GM23338 (cell line): ENCODE measurements around the gene KRTAP10-5. TPM values are rescaled to one million over a fixed set of nuclear protein-coding genes. Genes with fewer than 3 reads are reported as not detected.

Experiments used
- ATAC-seq: fragments of 200-7000 bp; cut with Tn5 transposase; 3 replicates; pipeline ENCODE4 v1.9.1; 2020
- DNase-seq: peaks from one replicate; pipeline ENCODE4 v3.0.0-alpha.2; 2015; ENCODE audit warnings: low spot score
- H2AFZ ChIP-seq: fragments of 200-600 bp; sonication (generic); 2 replicates; pipeline ENCODE4 v1.8.0; 2016; ENCODE audit warnings: antibody characterized with exemption, mild to moderate bottlenecking, moderate library complexity
- H3F3A ChIP-seq: fragments of 200-600 bp; sonication (generic); replicated peaks from 2 replicates; pipeline ENCODE4 v1.8.0; 2017; ENCODE audit warnings: antibody characterized with exemption, mixed run types, low read depth
- H3K27ac ChIP-seq: fragments of 200-600 bp; sonication (generic); 2 replicates; pipeline ENCODE4 v1.6.1; 2016; ENCODE audit warnings: low read depth
- H3K27me3 ChIP-seq: fragments of 200-600 bp; sonication (generic); 2 replicates; pipeline ENCODE4 v1.8.0; 2016; ENCODE audit warnings: mild to moderate bottlenecking, mixed run types, moderate library complexity; ENCODE audit not compliant: insufficient read depth
- H3K36me3 ChIP-seq: fragments of 200-600 bp; sonication (generic); 2 replicates; pipeline ENCODE4 v1.8.0; 2016; ENCODE audit warnings: mild to moderate bottlenecking; ENCODE audit not compliant: insufficient read depth
- H3K4me1 ChIP-seq: fragments of 200-600 bp; sonication (generic); 2 replicates; pipeline ENCODE4 v1.8.0; 2016; ENCODE audit warnings: mild to moderate bottlenecking, moderate library complexity; ENCODE audit not compliant: insufficient read depth
- H3K4me2 ChIP-seq: fragments of 200-600 bp; sonication (generic); 2 replicates; pipeline ENCODE4 v1.7.1; 2017; ENCODE audit warnings: mixed run types
- H3K4me3 ChIP-seq: fragments of 200-600 bp; sonication (generic); 2 replicates; pipeline ENCODE4 v1.6.1; 2016; ENCODE audit warnings: mixed run types
- H3K79me2 ChIP-seq: fragments of 200-600 bp; sonication (generic); replicated peaks from 2 replicates; pipeline ENCODE4 v1.8.0; 2017; ENCODE audit warnings: mild to moderate bottlenecking; ENCODE audit not compliant: insufficient read depth
- H3K9me2 ChIP-seq: fragments of 200-600 bp; sonication (generic); 2 replicates; pipeline ENCODE4 v1.8.0; 2017; ENCODE audit not compliant: insufficient read depth
- H4K20me1 ChIP-seq: fragments of 200-600 bp; sonication (generic); replicated peaks from 2 replicates; pipeline ENCODE4 v1.8.0; 2017; ENCODE audit warnings: mild to moderate bottlenecking; ENCODE audit not compliant: insufficient read depth
- H3K27ac Mint-ChIP-seq: 2 replicates; pipeline ENCODE4 v1.8.0; 2020; ENCODE audit warnings: inconsistent platforms, mild to moderate bottlenecking, moderate library complexity, mixed read lengths
- H3K27me3 Mint-ChIP-seq: 3 replicates; pipeline ENCODE4 v1.8.0; 2022; ENCODE audit warnings: low read depth, mild to moderate bottlenecking, moderate library complexity, mixed read lengths, inconsistent platforms; ENCODE audit not compliant: insufficient read depth, poor library complexity
- H3K36me3 Mint-ChIP-seq: 3 replicates; pipeline ENCODE4 v1.8.0; 2021; ENCODE audit warnings: low read depth, mild to moderate bottlenecking, inconsistent platforms, moderate library complexity, mixed read lengths
- H3K4me1 Mint-ChIP-seq: 3 replicates; pipeline ENCODE4 v1.8.0; 2020; ENCODE audit warnings: mild to moderate bottlenecking, inconsistent platforms, mixed read lengths
- H3K4me3 Mint-ChIP-seq: 3 replicates; pipeline ENCODE4 v1.8.0; 2021; ENCODE audit warnings: moderate library complexity, mild to moderate bottlenecking, inconsistent platforms, mixed read lengths
- H3K9me3 Mint-ChIP-seq: 3 replicates; pipeline ENCODE4 v1.8.0; 2020; ENCODE audit warnings: moderate library complexity, mild to moderate bottlenecking, inconsistent platforms, mixed read lengths
- CREB1 ChIP-seq: fragments of 250-450 bp; sonication (Bioruptor Pico); IDR thresholded peaks from 2 replicates; pipeline ENCODE4 v1.5.0; 2020; ENCODE audit warnings: low read depth, mild to moderate bottlenecking, moderate library complexity
- CTCF ChIP-seq, 2 experiments: fragments of 200-600 bp in 1 of 2; sonication (generic) in 1 of 2; conservative IDR thresholded peaks; 2 replicates each; pipeline versions ENCODE4 v1.5.1 to v1.6.1; 2016 to 2017; ENCODE audit warnings: antibody characterized with exemption in 2 of 2, low read depth in 2 of 2, mild to moderate bottlenecking in 2 of 2, moderate library complexity in 1 of 2
- ETS1 ChIP-seq: IDR thresholded peaks from 2 replicates; pipeline ENCODE4 v1.6.1; 2016; ENCODE audit warnings: antibody characterized with exemption
- EZH2 ChIP-seq: fragments of 200-600 bp; sonication (generic); IDR thresholded peaks from one replicate; pipeline ENCODE4 v1.8.0; 2017; ENCODE audit warnings: antibody characterized with exemption, mild to moderate bottlenecking, low read depth; ENCODE audit not compliant: unreplicated experiment
- EZH2phosphoT487 ChIP-seq: fragments of 200-600 bp; sonication (generic); IDR thresholded peaks from one replicate; pipeline ENCODE4 v1.8.1; 2018; ENCODE audit warnings: antibody characterized with exemption; ENCODE audit not compliant: unreplicated experiment
- JUNB ChIP-seq: IDR thresholded peaks from one replicate; pipeline ENCODE4 v1.6.1; 2016; ENCODE audit warnings: antibody characterized with exemption; ENCODE audit not compliant: unreplicated experiment
- NANOG ChIP-seq: IDR thresholded peaks from 2 replicates; pipeline ENCODE4 v1.6.1; 2016; ENCODE audit warnings: antibody characterized with exemption, borderline replicate concordance
- POLR2AphosphoS5 ChIP-seq: IDR thresholded peaks from 2 replicates; pipeline ENCODE4 v1.6.1; 2016; ENCODE audit warnings: antibody characterized with exemption, low read depth
- REST ChIP-seq: IDR thresholded peaks from one replicate; pipeline ENCODE4 v1.6.1; 2018; ENCODE audit warnings: antibody characterized with exemption; ENCODE audit not compliant: unreplicated experiment
- STAT1 ChIP-seq: IDR thresholded peaks from one replicate; pipeline ENCODE4 v1.6.1; 2016; ENCODE audit warnings: antibody characterized with exemption; ENCODE audit not compliant: unreplicated experiment
- ZNF114 ChIP-seq: fragments of 250-450 bp; sonication (Bioruptor Pico); IDR thresholded peaks from 2 replicates; pipeline ENCODE4 v1.5.0; 2020; ENCODE audit warnings: mild to moderate bottlenecking, moderate library complexity
- ZNF331 ChIP-seq: fragments of 250-450 bp; sonication (Bioruptor Pico); IDR thresholded peaks from 2 replicates; pipeline ENCODE4 v1.5.0; 2020; ENCODE audit warnings: low read depth, mild to moderate bottlenecking, moderate library complexity
- ZNF462 ChIP-seq: fragments of 250-450 bp; sonication (Bioruptor Pico); IDR thresholded peaks from 2 replicates; pipeline ENCODE4 v1.5.0; 2020; ENCODE audit warnings: mild to moderate bottlenecking, moderate library complexity
- polyA plus RNA-seq: library from polyadenylated mRNA; unstranded; fragments of >200 nt; fragmentation: Nextera tagmentation; extraction: Ambion mirVana; gene quantifications from 2 replicates; pipeline ENCODE4 v1.2.1, GENCODE V29; 2016
- total RNA-seq: library from RNA; depleted of rRNA; stranded (reverse); fragments of >200 nt; shearing (Covaris generic); gene quantifications from 2 replicates; pipeline ENCODE4 v1.2.3, GENCODE V29; 2014

KRTAP10-5 gene
- total and polyA plus RNA-seq, 2 experiments from 2014 or later: not detected

- no peak overlapping the region for H3K27ac ChIP-seq
- H3K27me3 Mint-ChIP-seq: peaks cover 11% of the 10 kb centered on the region
- H2AFZ ChIP-seq: no peak overlapping the region
- H3K27me3 ChIP-seq: no peaks in the 10 kb centered on the region
- no peak for DNase-seq
- H3K36me3 ChIP-seq: no peaks in the 10 kb centered on the region
- no peaks in the 10 kb centered on the region for H3K79me2 ChIP-seq
- peaks cover 30% of the 10 kb centered on the region for H3K9me3 Mint-ChIP-seq
- H3K9me2 ChIP-seq: no peaks in the 10 kb centered on the region
- peaks cover 9% of the 10 kb centered on the region for H3K4me1 Mint-ChIP-seq
- H4K20me1 ChIP-seq: no peaks in the 10 kb centered on the region
- no peak overlapping the region for H3K4me3 ChIP-seq
- no peak for ATAC-seq
- no peak overlapping the region for H3K4me3 Mint-ChIP-seq
- no peak overlapping the region for H3K4me2 ChIP-seq
- H3F3A ChIP-seq: no peaks in the 10 kb centered on the region
- TF ChIP-seq ZNF462 (CRISPR knock-in tag) (no peak), EZH2 (no peak), ZNF331 (CRISPR knock-in tag) (no peak), ZNF114 (CRISPR knock-in tag) (no peak), JUNB (no peak), ETS1 (no peak), CTCF (conservative IDR thresholded peaks at IDR 0.05; ENCODE audit: low read depth in 2 of 2) (no peak), STAT1 (no peak), REST (no peak), EZH2phosphoT487 (no peak), POLR2AphosphoS5 (no peak), NANOG (no peak), CREB1 (CRISPR knock-in tag) (no peak)
- H3K27ac Mint-ChIP-seq: no peak overlapping the region
- no peaks in the 10 kb centered on the region for H3K4me1 ChIP-seq
- peaks cover 3% of the 10 kb centered on the region; the same call in 2 of the 3 replicates for H3K36me3 Mint-ChIP-seq
Observed at GRCh38 chr21:44578371-44579055, 1.9 kb downstream of the KRTAP10-5 start.
